SH-SY5Y (cell line): ENCODE results near the gene ZBTB8A.

Experiments used
- GATA2 ChIP-seq: IDR thresholded peaks from 2 replicates; pipeline ENCODE4 v1.6.1; 2011; ENCODE audit warnings: mild to moderate bottlenecking, low read depth, low read length
- GATA3 ChIP-seq: IDR thresholded peaks from 2 replicates; pipeline ENCODE4 v1.6.1; 2011; ENCODE audit warnings: low read depth, mild to moderate bottlenecking, low read length, moderate library complexity

DNA sequence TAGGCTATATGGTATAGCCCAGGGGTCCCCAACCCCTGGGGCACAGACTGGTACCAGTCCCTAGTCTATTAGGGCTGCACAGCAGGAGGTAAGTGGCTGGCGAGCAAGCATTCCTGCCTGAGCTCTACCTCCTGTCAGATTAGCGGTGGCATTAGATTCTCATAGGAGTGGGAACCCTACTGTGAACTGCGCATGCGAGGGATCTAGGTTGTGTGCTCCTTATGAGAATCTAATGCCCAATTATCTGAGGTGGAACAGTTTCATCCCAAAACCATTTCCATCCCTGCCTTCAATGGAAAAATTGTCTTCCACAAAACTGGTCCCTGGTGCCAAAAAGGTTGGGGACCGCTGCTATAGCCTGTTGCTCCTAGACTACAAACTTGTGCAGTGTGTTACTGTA is 22.8 kb upstream of the ZBTB8A start:
- TF ChIP-seq GATA2 (no peak), GATA3 (no peak)
